H9 (cell line): ENCODE measurements around the gene BMP2K. TPM values are rescaled to one million over a fixed set of nuclear protein-coding genes. Genes with fewer than 3 reads are reported as not detected.

Experiments
- DNase-seq: peaks from one replicate; pipeline ENCODE4 v3.0.0-alpha.2; 2017
- H2AFZ ChIP-seq: one replicate; pipeline ENCODE4 v1.6.1; 2013; ENCODE audit warnings: mild to moderate bottlenecking, low read length, control low read depth, moderate library complexity
- H2AK5ac ChIP-seq: 2 replicates; pipeline ENCODE4 v1.6.1; 2013; ENCODE audit warnings: low read length, control low read depth, mixed read lengths; ENCODE audit not compliant: insufficient read length
- H2BK120ac ChIP-seq: one replicate; pipeline ENCODE4 v1.6.1; 2013; ENCODE audit warnings: low read depth, mild to moderate bottlenecking, low read length, control low read depth, inconsistent platforms; ENCODE audit not compliant: poor library complexity, severe bottlenecking
- H2BK12ac ChIP-seq: 2 replicates; pipeline ENCODE4 v1.6.1; 2013; ENCODE audit warnings: low read length, control low read depth, mixed read lengths, low read depth; ENCODE audit not compliant: insufficient read length
- H2BK15ac ChIP-seq: 2 replicates; pipeline ENCODE4 v1.6.1; 2013; ENCODE audit warnings: low read depth, low read length, control low read depth
- H2BK20ac ChIP-seq: one replicate; pipeline ENCODE4 v1.6.1; 2013; ENCODE audit warnings: low read depth, mild to moderate bottlenecking, low read length, control low read depth, inconsistent platforms; ENCODE audit not compliant: poor library complexity, severe bottlenecking
- H2BK5ac ChIP-seq: 2 replicates; pipeline ENCODE4 v1.6.1; 2013; ENCODE audit warnings: low read length, control low read depth, mixed read lengths; ENCODE audit not compliant: insufficient read length
- H3K14ac ChIP-seq: 2 replicates; pipeline ENCODE4 v1.6.1; 2013; ENCODE audit warnings: low read length, control low read depth; ENCODE audit not compliant: insufficient read depth
- H3K18ac ChIP-seq: 2 replicates; pipeline ENCODE4 v1.6.1; 2013; ENCODE audit warnings: low read depth, mild to moderate bottlenecking, mixed read lengths, low read length, control low read depth; ENCODE audit not compliant: insufficient read length
- H3K23ac ChIP-seq: 2 replicates; pipeline ENCODE4 v1.6.1; 2013; ENCODE audit warnings: low read length, control low read depth, mixed read lengths, low read depth; ENCODE audit not compliant: insufficient read length
- H3K23me2 ChIP-seq: 2 replicates; pipeline ENCODE4 v1.6.1; 2013; ENCODE audit warnings: low read depth, mild to moderate bottlenecking, mixed read lengths, low read length, control low read depth; ENCODE audit not compliant: insufficient read length, poor library complexity, severe bottlenecking
- H3K27ac ChIP-seq: 2 replicates; pipeline ENCODE4 v1.5.1; 2013; ENCODE audit warnings: low read length, control low read depth, mixed read lengths, low read depth; ENCODE audit not compliant: insufficient read length
- H3K27me3 ChIP-seq: 2 replicates; pipeline ENCODE4 v1.6.1; 2013; ENCODE audit warnings: low read length, control low read depth, inconsistent platforms; ENCODE audit not compliant: insufficient read depth
- H3K4ac ChIP-seq: 2 replicates; pipeline ENCODE4 v1.6.1; 2013; ENCODE audit warnings: low read depth, mild to moderate bottlenecking, control low read depth, inconsistent platforms, low read length, moderate library complexity
- H3K4me1 ChIP-seq: 2 replicates; pipeline ENCODE4 v1.6.1; 2013; ENCODE audit warnings: low read length, control low read depth, inconsistent platforms; ENCODE audit not compliant: insufficient read depth
- H3K4me2 ChIP-seq: 2 replicates; pipeline ENCODE4 v1.6.1; 2013; ENCODE audit warnings: low read length, control low read depth, mixed read lengths; ENCODE audit not compliant: insufficient read length, insufficient read depth
- H3K56ac ChIP-seq: 2 replicates; pipeline ENCODE4 v1.6.1; 2013; ENCODE audit warnings: low read depth, mild to moderate bottlenecking, mixed read lengths, low read length, control low read depth; ENCODE audit not compliant: insufficient read length
- H3K79me1 ChIP-seq: 2 replicates; pipeline ENCODE4 v1.6.1; 2013; ENCODE audit warnings: low read depth, mild to moderate bottlenecking, moderate library complexity, low read length, control low read depth, inconsistent platforms; ENCODE audit not compliant: insufficient read depth, poor library complexity, severe bottlenecking
- H3K79me2 ChIP-seq: 2 replicates; pipeline ENCODE4 v1.6.1; 2013; ENCODE audit warnings: low read length, control low read depth, inconsistent platforms; ENCODE audit not compliant: insufficient read depth
- H3K9ac ChIP-seq: 2 replicates; pipeline ENCODE4 v1.6.1; 2013; ENCODE audit warnings: low read length, control low read depth, mixed read lengths; ENCODE audit not compliant: insufficient read length; ENCODE audit errors: extremely low read depth
- H3K9me3 ChIP-seq: one replicate; pipeline ENCODE4 v1.6.1; 2013; ENCODE audit warnings: low read depth, low read length, inconsistent platforms; ENCODE audit not compliant: control insufficient read depth
- H3T11ph ChIP-seq: one replicate; pipeline ENCODE4 v1.6.1; 2013; ENCODE audit warnings: mild to moderate bottlenecking, low read length, control low read depth, inconsistent platforms
- H4K20me1 ChIP-seq: one replicate; pipeline ENCODE4 v1.6.1; 2013; ENCODE audit not compliant: control insufficient read depth, insufficient read length, insufficient read depth
- H4K5ac ChIP-seq: 2 replicates; pipeline ENCODE4 v1.6.1; 2013; ENCODE audit warnings: low read depth, mild to moderate bottlenecking, mixed read lengths, low read length, control low read depth; ENCODE audit not compliant: insufficient read length
- H4K8ac ChIP-seq: replicated peaks from 2 replicates; pipeline ENCODE4 v1.6.1; 2013; ENCODE audit warnings: low read length, control low read depth, mixed read lengths, low read depth; ENCODE audit not compliant: insufficient read length
- H4K91ac ChIP-seq: 2 replicates; pipeline ENCODE4 v1.6.1; 2013; ENCODE audit warnings: low read depth, mild to moderate bottlenecking, moderate library complexity, mixed read lengths, low read length, control low read depth; ENCODE audit not compliant: insufficient read length
- H3K27ac Mint-ChIP-seq, 3 experiments: 2 replicates in 2 of 3; 3 replicates in 1 of 3; pipeline ENCODE4 v1.8.0; 2020 to 2021; ENCODE audit warnings: mixed read lengths in 3 of 3, mild to moderate bottlenecking in 1 of 3, moderate library complexity in 1 of 3
- H3K27me3 Mint-ChIP-seq: 2 replicates; pipeline ENCODE4 v1.8.0; 2021; ENCODE audit warnings: low read depth, mild to moderate bottlenecking, moderate library complexity, mixed read lengths
- H3K36me3 Mint-ChIP-seq, 3 experiments: 2 replicates in 2 of 3; 3 replicates in 1 of 3; pipeline ENCODE4 v1.8.0; 2020 to 2021; ENCODE audit warnings: low read depth in 3 of 3, mixed read lengths in 3 of 3; ENCODE audit not compliant: insufficient read depth in 1 of 3
- H3K4me1 Mint-ChIP-seq, 2 experiments: 2 replicates each; pipeline ENCODE4 v1.8.0; 2020; ENCODE audit warnings: mixed read lengths in 2 of 2
- H3K4me3 Mint-ChIP-seq, 2 experiments: 2 replicates in 1 of 2; 3 replicates in 1 of 2; pipeline ENCODE4 v1.8.0; 2020 to 2021; ENCODE audit warnings: mild to moderate bottlenecking in 2 of 2, mixed read lengths in 2 of 2, moderate library complexity in 1 of 2
- H3K9me3 Mint-ChIP-seq, 2 experiments: 2 replicates in 1 of 2; 3 replicates in 1 of 2; pipeline ENCODE4 v1.8.0; 2020; ENCODE audit warnings: mild to moderate bottlenecking in 2 of 2, mixed read lengths in 2 of 2, moderate library complexity in 1 of 2
- WGBS: extraction: QIAGEN DNeasy Blood & Tissue Kit; methylation state at CpG from one replicate; pipeline ENCODE4 v1.1.7; 2013; ENCODE audit warnings: missing lambda C conversion rate, low lambda C conversion rate, mixed read lengths; ENCODE audit not compliant: insufficient read length; ENCODE audit errors: extremely low coverage; 5-methylcytosine and 5-hydroxymethylcytosine counted together
- total RNA-seq: library from RNA; stranded (reverse); gene quantifications from 2 replicates; pipeline ENCODE4 v1.2.1, GENCODE V29; 2021
- TF ChIP-seq, protein P1 (sequence below): fragments of 200-600 bp; sonication (generic); conservative IDR thresholded peaks from 3 replicates; pipeline ENCODE4 v1.8.0; 2021; ENCODE audit warnings: antibody characterized with exemption, mild to moderate bottlenecking

Gene BMP2K
- total RNA-seq, 1 experiment from 2014 or later, result 26.4 TPM

DNA sequence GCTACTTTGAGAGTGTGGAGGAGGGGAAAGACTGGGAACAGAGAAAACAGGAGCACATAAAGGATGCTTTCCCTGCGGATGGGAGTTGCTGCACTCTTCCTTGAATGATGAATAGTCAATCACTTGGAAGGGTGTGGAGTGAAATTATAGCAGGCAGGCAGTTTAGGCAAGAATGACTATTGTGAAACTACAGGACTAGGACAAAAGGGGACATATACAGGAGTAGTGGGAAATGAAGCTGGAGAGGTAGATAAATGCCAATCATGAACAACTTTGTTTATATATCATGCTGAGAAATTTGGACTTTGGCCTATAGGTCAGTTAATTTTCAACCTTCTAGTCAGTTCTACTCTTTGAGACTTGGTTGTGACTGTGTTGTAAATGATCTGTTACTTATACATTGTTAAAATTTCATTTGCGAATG, 86.2 kb downstream of the BMP2K start:
- H3K4me1 ChIP-seq, result no peaks in the 10 kb centered on the region
- H3K9me3 ChIP-seq, result no peaks in the 10 kb centered on the region
- H3K27ac Mint-ChIP-seq, result peak overlapping the region in 2 of 3 experiments; percentile 14 to 26; a peak in 2 of 7 replicates
- no peak overlapping the region for H2BK15ac ChIP-seq
- no peak overlapping the region for H4K8ac ChIP-seq
- no peak overlapping the region for H2BK120ac ChIP-seq
- no peak overlapping the region for H2AFZ ChIP-seq
- no peaks in the 10 kb centered on the region for H3K27me3 Mint-ChIP-seq
- H2BK5ac ChIP-seq, result no peak overlapping the region
- H3K23ac ChIP-seq, result no peak overlapping the region
- no peak overlapping the region for H2AK5ac ChIP-seq
- no peak overlapping the region for H2BK20ac ChIP-seq
- H3K4ac ChIP-seq, result no peak overlapping the region
- H2BK12ac ChIP-seq, result no peak overlapping the region
- H3K27ac ChIP-seq, result no peak overlapping the region
- no peaks in the 10 kb centered on the region for H3K79me1 ChIP-seq
- no peak overlapping the region for H4K91ac ChIP-seq
- no peak overlapping the region for H3K9ac ChIP-seq
- H4K5ac ChIP-seq, result no peak overlapping the region
- H3T11ph ChIP-seq, result no peak overlapping the region
- peaks cover 0 to 13% (median 2%) of the 10 kb centered on the region in 3 experiments; a peak in 4 of 7 replicates for H3K36me3 Mint-ChIP-seq
- H3K23me2 ChIP-seq, result no peaks in the 10 kb centered on the region
- no peak overlapping the region for H3K18ac ChIP-seq
- no peaks in the 10 kb centered on the region for H3K9me3 Mint-ChIP-seq
- H3K4me2 ChIP-seq, result no peak overlapping the region
- H3K56ac ChIP-seq, result no peak overlapping the region
- no peak for DNase-seq
- TF ChIP-seq, protein P1, sequence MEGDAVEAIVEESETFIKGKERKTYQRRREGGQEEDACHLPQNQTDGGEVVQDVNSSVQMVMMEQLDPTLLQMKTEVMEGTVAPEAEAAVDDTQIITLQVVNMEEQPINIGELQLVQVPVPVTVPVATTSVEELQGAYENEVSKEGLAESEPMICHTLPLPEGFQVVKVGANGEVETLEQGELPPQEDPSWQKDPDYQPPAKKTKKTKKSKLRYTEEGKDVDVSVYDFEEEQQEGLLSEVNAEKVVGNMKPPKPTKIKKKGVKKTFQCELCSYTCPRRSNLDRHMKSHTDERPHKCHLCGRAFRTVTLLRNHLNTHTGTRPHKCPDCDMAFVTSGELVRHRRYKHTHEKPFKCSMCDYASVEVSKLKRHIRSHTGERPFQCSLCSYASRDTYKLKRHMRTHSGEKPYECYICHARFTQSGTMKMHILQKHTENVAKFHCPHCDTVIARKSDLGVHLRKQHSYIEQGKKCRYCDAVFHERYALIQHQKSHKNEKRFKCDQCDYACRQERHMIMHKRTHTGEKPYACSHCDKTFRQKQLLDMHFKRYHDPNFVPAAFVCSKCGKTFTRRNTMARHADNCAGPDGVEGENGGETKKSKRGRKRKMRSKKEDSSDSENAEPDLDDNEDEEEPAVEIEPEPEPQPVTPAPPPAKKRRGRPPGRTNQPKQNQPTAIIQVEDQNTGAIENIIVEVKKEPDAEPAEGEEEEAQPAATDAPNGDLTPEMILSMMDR, result no peak
- H4K20me1 ChIP-seq, result no peaks in the 10 kb centered on the region
- no peaks in the 10 kb centered on the region for H3K79me2 ChIP-seq
- no peaks in the 10 kb centered on the region for H3K27me3 ChIP-seq
- H3K4me1 Mint-ChIP-seq, result no peaks in the 10 kb centered on the region
- no peak overlapping the region for H3K4me3 Mint-ChIP-seq
- no CpG with 5 or more reads among the region's 2 CpGs for WGBS
- no peak overlapping the region for H3K14ac ChIP-seq
